Spleen (tissue), 11 donors: ENCODE data around the gene BTC. TPM values are rescaled to one million over a fixed set of nuclear protein-coding genes. Genes with fewer than 3 reads are reported as not detected.

Experiments used
- DNase-seq: peaks from one replicate; pipeline ENCODE4 v3.0.0-alpha.2; 2020
- H3K27ac ChIP-seq, 8 donors: fragments of 200-600 bp; sonication (generic) in 7 of 8; 1 replicate in 4 of 8; 2 replicates in 4 of 8; pipeline versions ENCODE4 v1.5.0 to v1.8.0; 2016 to 2021; ENCODE audit warnings: inconsistent platforms in 4 of 8, mild to moderate bottlenecking in 4 of 8, moderate library complexity in 1 of 8
- H3K27me3 ChIP-seq, 7 donors: fragments of 200-600 bp; sonication (generic) in 6 of 7; replicated peaks in 1 of 7; 1 replicate in 4 of 7; 2 replicates in 3 of 7; pipeline versions ENCODE4 v1.5.0 to v1.8.0; 2016 to 2021; ENCODE audit warnings: inconsistent platforms in 3 of 7, mild to moderate bottlenecking in 1 of 7
- H3K36me3 ChIP-seq, 6 donors: fragments of 200-600 bp; sonication (generic) in 5 of 6; 1 replicate in 4 of 6; 2 replicates in 2 of 6; pipeline versions ENCODE4 v1.5.0 to v1.8.0; 2016 to 2021; ENCODE audit warnings: inconsistent platforms in 2 of 6
- H3K4me1 ChIP-seq, 6 donors: fragments of 200-600 bp; sonication (generic) in 5 of 6; 1 replicate in 3 of 6; 2 replicates in 3 of 6; pipeline versions ENCODE4 v1.5.0 to v1.8.0; 2016 to 2021; ENCODE audit warnings: inconsistent platforms in 3 of 6
- H3K4me3 ChIP-seq, 8 donors: fragments of 200-600 bp; sonication (generic) in 7 of 8; 1 replicate in 4 of 8; 2 replicates in 4 of 8; pipeline versions ENCODE4 v1.5.0 to v1.8.0; 2016 to 2021; ENCODE audit warnings: inconsistent platforms in 4 of 8, mild to moderate bottlenecking in 4 of 8, moderate library complexity in 2 of 8
- H3K9me3 ChIP-seq, 8 donors: fragments of 200-600 bp; sonication (generic) in 7 of 8; 1 replicate in 4 of 8; 2 replicates in 4 of 8; pipeline versions ENCODE4 v1.5.0 to v1.8.0; 2016 to 2021; ENCODE audit warnings: inconsistent platforms in 4 of 8
- CTCF ChIP-seq, 11 experiments: fragments of 200-600 bp in 7 of 11; fragments of 450-650 bp in 4 of 11; sonication (generic) in 4 of 11; IDR thresholded peaks in 8 of 11; conservative IDR thresholded peaks in 3 of 11; 1 replicate in 7 of 11; 2 replicates in 4 of 11; pipeline versions ENCODE4 v1.4.0 to v1.8.0; 2016 to 2021; ENCODE audit warnings: antibody characterized with exemption in 11 of 11, inconsistent platforms in 4 of 11, mild to moderate bottlenecking in 1 of 11
- POLR2A ChIP-seq, 3 donors: fragments of 450-650 bp; IDR thresholded peaks; one replicate each; pipeline ENCODE4 v1.5.1; 2017; ENCODE audit warnings: antibody characterized with exemption in 3 of 3, mild to moderate bottlenecking in 1 of 3
- POLR2AphosphoS5 ChIP-seq, 3 donors: sonication (generic); formaldehyde crosslinking; IDR thresholded peaks; one replicate each; pipeline ENCODE4 v1.5.1; 2017; ENCODE audit warnings: antibody characterized with exemption in 3 of 3
- WGBS, 5 donors: extraction: QIAGEN DNeasy Blood & Tissue Kit in 3 of 5; methylation state at CpG; one replicate each; pipeline versions ENCODE4 v1.1.5 to v1.1.7; 2013 to 2018; 5-methylcytosine and 5-hydroxymethylcytosine counted together
- intact Hi-C: fragments of 100-400 bp; cut with DNase I; formaldehyde crosslinking; loops from one replicate; pipeline ENCODE4 v1.15.0; 2023; ENCODE audit warnings: low total_unique reads
- polyA plus RNA-seq, 3 donors: library from polyadenylated mRNA; stranded (reverse); fragments of 200-250 nt; gene quantifications; one replicate each; pipeline ENCODE4 v1.2.1, GENCODE V29; 2013
- total RNA-seq, 7 donors: library from RNA; depleted of rRNA in 3 of 7; stranded (reverse); fragments of >200 nt in 3 of 7; fragmentation: NEBNext Ultra II Directional in 4 of 7; extraction: Animal tissue kit (Norgen Biotek cat#: 25700) in 4 of 7; gene quantifications; one replicate each; pipeline versions ENCODE4 v1.1.0 to v1.2.1, GENCODE V29; 2016 to 2021
- donor health status: healthy with polysubstance abuse.
- donor health status: DM: no; HTN: no; CAD: no; lungs with moderate emphysema.
- donor health status: DM: no; HTN: no; CAD: no.
- donor health status: Bipolar disorder and iron deficiency.
- donor health status: healthy.
- donor health status: DM: no; HTN: no; CAD: no.
- donor health status: DM: yes; HTN: yes; CAD: no.

The BTC gene
- total and polyA plus RNA-seq, 10 donors: 0.06 to 0.93 (median 0.11) TPM; not detected in 5

GRCh38 chr4:74752798-74753197, 41.5 kb downstream of the BTC start:
- Histone ChIP-seq H3K4me3 (no peak overlapping the region), H3K4me1 (no peaks in the 10 kb centered on the region), H3K27me3 (no peaks in the 10 kb centered on the region), H3K9me3 (no peaks in the 10 kb centered on the region), H3K36me3 (no peaks in the 10 kb centered on the region), H3K27ac (no peak overlapping the region)
- DNase-seq: no peak
- intact Hi-C loops: no loop called here
- TF ChIP-seq POLR2A (IDR thresholded peaks at IDR 0.05) (no peak), CTCF (IDR thresholded peaks at IDR 0.05 in 8 of 11, conservative IDR thresholded peaks at IDR 0.05 in 3 of 11) (no peak)

GRCh38 chr4:74751856-74752255, 42.5 kb downstream of the BTC start:
- no peak overlapping the region for H3K27ac ChIP-seq
- H3K36me3 ChIP-seq: no peaks in the 10 kb centered on the region
- no peak overlapping the region for H3K4me3 ChIP-seq
- 84 to 98% (median 86%) methylated on average over 1 of the region's 1 CpG for WGBS, 5 donors
- no peaks in the 10 kb centered on the region for H3K27me3 ChIP-seq
- no peaks in the 10 kb centered on the region for H3K4me1 ChIP-seq
- intact Hi-C loops: no loop called here
- TF ChIP-seq POLR2A (IDR thresholded peaks at IDR 0.05) (no peak), POLR2AphosphoS5 (IDR thresholded peaks at IDR 0.05) (no peak), CTCF (IDR thresholded peaks at IDR 0.05 in 8 of 11, conservative IDR thresholded peaks at IDR 0.05 in 3 of 11) (no peak)
- no peaks in the 10 kb centered on the region for H3K9me3 ChIP-seq
- DNase-seq: no peak

- TF ChIP-seq CTCF (IDR thresholded peaks at IDR 0.05 in 8 of 11, conservative IDR thresholded peaks at IDR 0.05 in 3 of 11): no peak
- Histone ChIP-seq H3K27ac (no peak overlapping the region), H3K9me3 (no peaks in the 10 kb centered on the region), H3K4me1 (no peaks in the 10 kb centered on the region), H3K36me3 (no peaks in the 10 kb centered on the region), H3K4me3 (no peak overlapping the region), H3K27me3 (no peaks in the 10 kb centered on the region)
- intact Hi-C loops: no loop called here
- WGBS, 5 donors: 49 to 90% (median 73%) methylated on average over 5 of the region's 5 CpGs
- no peak for DNase-seq
Observed at GRCh38 chr4:74751247-74751646, 43.1 kb downstream of the BTC start.

- H3K9me3 ChIP-seq: no peaks in the 10 kb centered on the region
- no peak overlapping the region for H3K4me3 ChIP-seq
- DNase-seq: no peak
- H3K27ac ChIP-seq: no peak overlapping the region
- TF ChIP-seq POLR2AphosphoS5 (IDR thresholded peaks at IDR 0.05) (no peak), POLR2A (IDR thresholded peaks at IDR 0.05) (no peak)
- H3K27me3 ChIP-seq: no peaks in the 10 kb centered on the region
- H3K4me1 ChIP-seq: no peaks in the 10 kb centered on the region
- intact Hi-C loops: no loop called here
- no peaks in the 10 kb centered on the region for H3K36me3 ChIP-seq
- 74 to 90% (median 77%) methylated on average over 1 of the region's 1 CpG for WGBS, 5 donors
Observed at GRCh38 chr4:74742185-74742584, 52.1 kb downstream of the BTC start.

- intact Hi-C loops: no loop called here
- TF ChIP-seq CTCF (IDR thresholded peaks at IDR 0.05 in 8 of 11, conservative IDR thresholded peaks at IDR 0.05 in 3 of 11): no peak
- no peak for TF ChIP-seq POLR2A (IDR thresholded peaks at IDR 0.05)
- TF ChIP-seq POLR2AphosphoS5 (IDR thresholded peaks at IDR 0.05): no peak
- Histone ChIP-seq H3K9me3 (no peaks in the 10 kb centered on the region), H3K27me3 (no peaks in the 10 kb centered on the region), H3K27ac (no peak overlapping the region), H3K4me1 (no peaks in the 10 kb centered on the region), H3K36me3 (no peaks in the 10 kb centered on the region), H3K4me3 (no peak overlapping the region)
- DNase-seq: no peak
- WGBS, 5 donors: 70 to 86% (median 83%) methylated on average over 3 of the region's 3 CpGs
Observed at GRCh38 chr4:74738464-74739143, 55.7 kb downstream of the BTC start.
